Parathyroid adenoma (tissue), 2 donors: ENCODE results near the gene TNIP2.

Source experiments
- H2AFZ ChIP-seq: fragments of 300-600 bp; sonication (generic); one replicate; pipeline ENCODE4 v1.7.0; 2017; ENCODE audit warnings: antibody characterized with exemption, mild to moderate bottlenecking
- H3K27ac ChIP-seq: fragments of 300-600 bp; sonication (generic); one replicate; pipeline ENCODE4 v1.7.0; 2017
- H3K27me3 ChIP-seq: fragments of 300-600 bp; sonication (generic); one replicate; pipeline ENCODE4 v1.7.0; 2017; ENCODE audit warnings: low read length; ENCODE audit not compliant: control insufficient read depth, insufficient read depth
- H3K36me3 ChIP-seq: fragments of 300-600 bp; sonication (generic); one replicate; pipeline ENCODE4 v1.7.0; 2017; ENCODE audit warnings: low read length; ENCODE audit not compliant: control insufficient read depth, insufficient read depth
- H3K4me1 ChIP-seq: fragments of 300-600 bp; sonication (generic); one replicate; pipeline ENCODE4 v1.7.0; 2017; ENCODE audit warnings: control low read depth
- H3K4me2 ChIP-seq: fragments of 300-600 bp; sonication (generic); one replicate; pipeline ENCODE4 v1.7.0; 2017; ENCODE audit warnings: low read length
- H3K4me3 ChIP-seq: fragments of 300-600 bp; sonication (generic); one replicate; pipeline ENCODE4 v1.7.0; 2017; ENCODE audit warnings: low read depth, low read length
- H3K79me2 ChIP-seq: fragments of 300-600 bp; sonication (generic); one replicate; pipeline ENCODE4 v1.7.0; 2017; ENCODE audit warnings: control low read depth
- H3K9ac ChIP-seq: fragments of 300-600 bp; sonication (generic); one replicate; pipeline ENCODE4 v1.7.0; 2017; ENCODE audit warnings: mild to moderate bottlenecking
- H3K9me3 ChIP-seq: fragments of 300-600 bp; sonication (generic); one replicate; pipeline ENCODE4 v1.7.0; 2017; ENCODE audit warnings: low read length; ENCODE audit not compliant: control insufficient read depth
- TF ChIP-seq, protein P1 (sequence below): fragments of 300-600 bp; sonication (generic); IDR thresholded peaks from one replicate; pipeline ENCODE4 v1.7.0; 2017; ENCODE audit warnings: antibody characterized with exemption, mild to moderate bottlenecking
- donor health status: primary hyperparathyroidism.

The TNIP2 gene

GRCh38 chr4:2691952-2692435 is 64.1 kb downstream of the TNIP2 start:
- Histone ChIP-seq H3K27ac (no peak overlapping the region), H3K79me2 (no peaks in the 10 kb centered on the region), H3K4me1 (peaks cover 2% of the 10 kb centered on the region), H3K4me2 (no peak overlapping the region), H3K4me3 (no peak overlapping the region), H2AFZ (no peak overlapping the region), H3K36me3 (no peaks in the 10 kb centered on the region), H3K9me3 (no peaks in the 10 kb centered on the region), H3K27me3 (no peaks in the 10 kb centered on the region), H3K9ac (no peak overlapping the region)
- TF ChIP-seq, protein P1, sequence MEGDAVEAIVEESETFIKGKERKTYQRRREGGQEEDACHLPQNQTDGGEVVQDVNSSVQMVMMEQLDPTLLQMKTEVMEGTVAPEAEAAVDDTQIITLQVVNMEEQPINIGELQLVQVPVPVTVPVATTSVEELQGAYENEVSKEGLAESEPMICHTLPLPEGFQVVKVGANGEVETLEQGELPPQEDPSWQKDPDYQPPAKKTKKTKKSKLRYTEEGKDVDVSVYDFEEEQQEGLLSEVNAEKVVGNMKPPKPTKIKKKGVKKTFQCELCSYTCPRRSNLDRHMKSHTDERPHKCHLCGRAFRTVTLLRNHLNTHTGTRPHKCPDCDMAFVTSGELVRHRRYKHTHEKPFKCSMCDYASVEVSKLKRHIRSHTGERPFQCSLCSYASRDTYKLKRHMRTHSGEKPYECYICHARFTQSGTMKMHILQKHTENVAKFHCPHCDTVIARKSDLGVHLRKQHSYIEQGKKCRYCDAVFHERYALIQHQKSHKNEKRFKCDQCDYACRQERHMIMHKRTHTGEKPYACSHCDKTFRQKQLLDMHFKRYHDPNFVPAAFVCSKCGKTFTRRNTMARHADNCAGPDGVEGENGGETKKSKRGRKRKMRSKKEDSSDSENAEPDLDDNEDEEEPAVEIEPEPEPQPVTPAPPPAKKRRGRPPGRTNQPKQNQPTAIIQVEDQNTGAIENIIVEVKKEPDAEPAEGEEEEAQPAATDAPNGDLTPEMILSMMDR = no peak
